ENCODE results near the gene PRMT7. TPM values are rescaled to one million over a fixed set of nuclear protein-coding genes. Genes with fewer than 3 reads are reported as not detected.

PRMT7 gene
- total and polyA plus RNA-seq, 2 of the 8 experiments (the other 6 are each of a cell fraction or from before 2014, with no cell fraction given) = 48.2 to 49.3 TPM

DNA sequence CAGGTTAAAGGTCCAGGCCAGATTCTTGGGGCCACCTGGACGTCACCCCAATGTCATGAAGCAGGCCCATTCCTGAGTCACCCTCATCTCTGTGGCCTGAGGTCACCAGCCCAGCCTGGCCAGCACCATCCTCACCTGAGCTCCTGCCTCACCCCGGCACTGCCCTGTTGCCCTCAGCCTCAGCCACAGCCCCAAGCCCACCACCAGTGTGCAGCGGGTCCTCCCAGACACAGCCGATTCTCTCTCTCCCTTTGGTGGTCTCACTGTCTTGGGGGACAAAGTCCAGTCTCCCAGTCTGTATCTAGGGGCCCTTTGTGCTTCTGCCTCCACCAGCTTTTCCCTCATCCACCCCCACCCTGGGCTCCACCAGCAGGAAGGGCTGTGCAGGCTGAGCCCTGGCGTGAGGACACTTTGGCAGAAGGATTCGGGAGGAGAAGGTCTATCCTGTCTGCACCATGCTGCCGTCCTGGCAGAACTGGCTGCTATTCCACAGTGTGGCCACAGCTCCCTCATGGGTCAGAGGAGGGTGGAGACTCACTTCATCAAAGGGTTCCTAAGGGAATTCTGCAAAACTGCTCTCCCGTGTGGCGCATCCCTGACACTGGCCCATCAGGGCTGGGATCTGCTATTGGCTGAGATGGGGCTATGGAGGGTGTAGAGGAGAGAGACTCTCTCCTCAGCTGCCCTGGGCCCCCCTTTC lies 64.3 kb downstream of the PRMT7 start (continued):
- TF ChIP-seq CHD7 (IDR thresholded peaks at IDR 0.05; ENCODE audit: insufficient replicate concordance, low read length) (no peak), TAF1 (IDR thresholded peaks at IDR 0.05; ENCODE audit: low read depth, low read length) (no peak)
